ENCODE measurements around the gene CIART.

Gene CIART

DNA sequence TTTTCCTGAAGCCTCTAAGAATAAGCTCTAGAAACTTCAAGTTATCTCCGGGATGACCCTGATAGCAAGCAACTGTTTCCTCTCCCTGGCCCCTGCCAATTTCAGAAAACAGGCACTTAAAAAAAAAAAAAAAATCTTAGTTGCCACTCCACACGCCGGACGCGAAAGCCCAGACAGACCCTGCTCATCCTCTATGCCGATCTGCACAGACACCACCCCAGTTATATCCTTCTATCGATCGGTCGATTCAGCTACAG lies 48.1 kb upstream of the CIART start:
- H3K4me3 ChIP-seq (ENCODE audit: insufficient read depth in 1 of 2, low read depth in 1 of 2, low read length in 2 of 2) = peak overlapping the region; percentile 94 to 95
- H3K9me3 ChIP-seq (ENCODE audit: control insufficient read depth, low read length) = no peaks in the 10 kb centered on the region
- DNase-seq = no peak
- peaks cover 4% of the 10 kb centered on the region for H3K4me1 ChIP-seq (ENCODE audit: control insufficient read depth, insufficient read depth, low read depth, low read length)
- no peak overlapping the region for H2BK15ac ChIP-seq (ENCODE audit: low read depth, poor library complexity, severe bottlenecking)
- no peak overlapping the region for H4K91ac ChIP-seq (ENCODE audit: low read length)
- H2BK5ac ChIP-seq (ENCODE audit: low read depth, low read length, poor library complexity, severe bottlenecking) = peak overlapping the region; percentile 46
- H3K4me2 ChIP-seq (ENCODE audit: low read length, poor library complexity, severe bottlenecking) = peak overlapping the region; percentile 94
- H3K36me3 ChIP-seq (ENCODE audit: control insufficient read depth in 1 of 2, insufficient read depth in 2 of 2, low read depth in 1 of 2, low read length in 2 of 2) = peaks cover 0 to 5% of the 10 kb centered on the region in 2 experiments
- no peak overlapping the region for H4K8ac ChIP-seq (ENCODE audit: low read length)
- no peak overlapping the region for H2BK120ac ChIP-seq (ENCODE audit: low read depth, low read length)
- peak overlapping the region in 1 of 2 experiments; percentile 79 for H3K4ac ChIP-seq (ENCODE audit: low read depth in 1 of 2, low read length in 2 of 2)
- H3K27me3 ChIP-seq (ENCODE audit: control insufficient read depth in 1 of 2, insufficient read depth in 1 of 2, low read length in 2 of 2) = no peaks in the 10 kb centered on the region
- H3K14ac ChIP-seq (ENCODE audit: low read length in 2 of 2) = no peak overlapping the region
- H3K9ac ChIP-seq (ENCODE audit: low read length) = peak overlapping the region; percentile 99
- H3K18ac ChIP-seq (ENCODE audit: low read depth in 1 of 2, low read length in 2 of 2) = peak overlapping the region; percentile 89 to 98
- H3K23ac ChIP-seq (ENCODE audit: low read length in 2 of 2) = no peak overlapping the region
- no peak overlapping the region for H2BK12ac ChIP-seq (ENCODE audit: low read length in 2 of 2)
- no peak overlapping the region for H2AK5ac ChIP-seq (ENCODE audit: low read length, severe bottlenecking)
- H3K79me1 ChIP-seq (replicated peaks; ENCODE audit: low read length, poor library complexity, severe bottlenecking) = peaks cover 1% of the 10 kb centered on the region
- WGBS = 0% methylated on average over 9 of the region's 9 CpGs
- peak overlapping the region; percentile 88 for H3K27ac ChIP-seq (ENCODE audit: low read length, poor library complexity, severe bottlenecking)
- peak overlapping the region; percentile 51 for H2AFZ ChIP-seq (ENCODE audit: low read depth, low read length)

GRCh38 chr1:150234566-150235293 lies 47.6 kb upstream of the CIART start:
- Histone ChIP-seq H3K23ac (ENCODE audit: low read length in 2 of 2) (peak overlapping the region in 1 of 2 experiments; percentile 99), H3K36me3 (ENCODE audit: control insufficient read depth in 1 of 2, insufficient read depth in 2 of 2, low read depth in 1 of 2, low read length in 2 of 2) (peaks cover 0 to 5% of the 10 kb centered on the region in 2 experiments), H3K4me1 (ENCODE audit: control insufficient read depth, insufficient read depth, low read depth, low read length) (peaks cover 4% of the 10 kb centered on the region), H3K14ac (ENCODE audit: low read length in 2 of 2) (peak overlapping the region; percentile 50 to 80), H2BK12ac (ENCODE audit: low read length in 2 of 2) (peak overlapping the region in 1 of 2 experiments; percentile 52), H4K91ac (ENCODE audit: low read length) (peak overlapping the region; percentile 83), H2BK5ac (ENCODE audit: low read depth, low read length, poor library complexity, severe bottlenecking) (peak overlapping the region; percentile 46), H4K8ac (ENCODE audit: low read length) (peak overlapping the region; percentile 52), H3K4me3 (ENCODE audit: insufficient read depth in 1 of 2, low read depth in 1 of 2, low read length in 2 of 2) (peak overlapping the region; percentile 94 to 95), H3K9ac (ENCODE audit: low read length) (peak overlapping the region; percentile 99), H3K79me1 (replicated peaks; ENCODE audit: low read length, poor library complexity, severe bottlenecking) (peaks cover 1% of the 10 kb centered on the region), H3K9me3 (ENCODE audit: control insufficient read depth, low read length) (no peaks in the 10 kb centered on the region), H2BK15ac (ENCODE audit: low read depth, poor library complexity, severe bottlenecking) (peak overlapping the region; percentile 96), H3K4ac (ENCODE audit: low read depth in 1 of 2, low read length in 2 of 2) (peak overlapping the region; percentile 95 to 98), H3K4me2 (ENCODE audit: low read length, poor library complexity, severe bottlenecking) (peak overlapping the region; percentile 94), H3K27me3 (ENCODE audit: control insufficient read depth in 1 of 2, insufficient read depth in 1 of 2, low read length in 2 of 2) (no peaks in the 10 kb centered on the region), H2AK5ac (ENCODE audit: low read length, severe bottlenecking) (no peak overlapping the region), H3K18ac (ENCODE audit: low read depth in 1 of 2, low read length in 2 of 2) (peak overlapping the region; percentile 89 to 98), H2BK120ac (ENCODE audit: low read depth, low read length) (peak overlapping the region; percentile 42), H2AFZ (ENCODE audit: low read depth, low read length) (peak overlapping the region; percentile 69), H3K27ac (ENCODE audit: low read length, poor library complexity, severe bottlenecking) (peak overlapping the region; percentile 88)
- peak; percentile 90 for DNase-seq
- under 1% methylated on average over 78 of the region's 78 CpGs for whole genome bisulfite sequencing

GRCh38 chr1:150235294-150235851 lies 47.0 kb upstream of the CIART start:
- Histone ChIP-seq H2BK5ac (ENCODE audit: low read depth, low read length, poor library complexity, severe bottlenecking) (peak overlapping the region; percentile 89), H3K18ac (ENCODE audit: low read depth in 1 of 2, low read length in 2 of 2) (peak overlapping the region; percentile 89 to 98), H3K14ac (ENCODE audit: low read length in 2 of 2) (peak overlapping the region; percentile 71 to 80), H3K36me3 (ENCODE audit: control insufficient read depth in 1 of 2, insufficient read depth in 2 of 2, low read depth in 1 of 2, low read length in 2 of 2) (peaks cover 0 to 1% of the 10 kb centered on the region in 2 experiments), H3K4me3 (ENCODE audit: insufficient read depth in 1 of 2, low read depth in 1 of 2, low read length in 2 of 2) (peak overlapping the region; percentile 94 to 95), H3K23ac (ENCODE audit: low read length in 2 of 2) (peak overlapping the region in 1 of 2 experiments; percentile 99), H2BK12ac (ENCODE audit: low read length in 2 of 2) (peak overlapping the region in 1 of 2 experiments; percentile 72), H3K27ac (ENCODE audit: low read length, poor library complexity, severe bottlenecking) (peak overlapping the region; percentile 54), H2BK120ac (ENCODE audit: low read depth, low read length) (peak overlapping the region; percentile 42), H2AFZ (ENCODE audit: low read depth, low read length) (peak overlapping the region; percentile 69), H3K27me3 (ENCODE audit: control insufficient read depth in 1 of 2, insufficient read depth in 1 of 2, low read length in 2 of 2) (no peaks in the 10 kb centered on the region), H3K4me1 (ENCODE audit: control insufficient read depth, insufficient read depth, low read depth, low read length) (peaks cover 4% of the 10 kb centered on the region), H3K9ac (ENCODE audit: low read length) (peak overlapping the region; percentile 99), H2AK5ac (ENCODE audit: low read length, severe bottlenecking) (peak overlapping the region; percentile 36), H3K9me3 (ENCODE audit: control insufficient read depth, low read length) (no peaks in the 10 kb centered on the region), H4K91ac (ENCODE audit: low read length) (peak overlapping the region; percentile 83), H3K4ac (ENCODE audit: low read depth in 1 of 2, low read length in 2 of 2) (peak overlapping the region; percentile 95 to 98), H4K8ac (ENCODE audit: low read length) (peak overlapping the region; percentile 52), H3K4me2 (ENCODE audit: low read length, poor library complexity, severe bottlenecking) (peak overlapping the region; percentile 94), H2BK15ac (ENCODE audit: low read depth, poor library complexity, severe bottlenecking) (no peak overlapping the region), H3K79me1 (replicated peaks; ENCODE audit: low read length, poor library complexity, severe bottlenecking) (peaks cover 1% of the 10 kb centered on the region)
- DNase-seq = no peak
- WGBS = 2% methylated on average over 9 of the region's 27 CpGs

GRCh38 chr1:150235852-150236613 lies 46.3 kb upstream of the CIART start, which contains the start of gene ANP32E:
Gene ANP32E, minus strand, starts transcription at chr1:150236112. Its CDS starts 326 bp downstream, at chr1:150235786.
- no peaks in the 10 kb centered on the region for H3K27me3 ChIP-seq (ENCODE audit: control insufficient read depth in 1 of 2, insufficient read depth in 1 of 2, low read length in 2 of 2)
- H3K4me3 ChIP-seq (ENCODE audit: insufficient read depth in 1 of 2, low read depth in 1 of 2, low read length in 2 of 2) = peak within 1 kb of the TSS; percentile 94 to 95
- peaks cover 4% of the 10 kb centered on the region for H3K4me1 ChIP-seq (ENCODE audit: control insufficient read depth, insufficient read depth, low read depth, low read length)
- peak within 1 kb of the TSS; percentile 95 to 98 for H3K4ac ChIP-seq (ENCODE audit: low read depth in 1 of 2, low read length in 2 of 2)
- H3K79me1 ChIP-seq (replicated peaks; ENCODE audit: low read length, poor library complexity, severe bottlenecking) = peaks cover 1% of the 10 kb centered on the region
- DNase-seq = peak; percentile 100
- H2BK120ac ChIP-seq (ENCODE audit: low read depth, low read length) = peak within 1 kb of the TSS; percentile 42
- peak within 1 kb of the TSS in 1 of 2 experiments; percentile 99 for H3K23ac ChIP-seq (ENCODE audit: low read length in 2 of 2)
- H3K36me3 ChIP-seq (ENCODE audit: control insufficient read depth in 1 of 2, insufficient read depth in 2 of 2, low read depth in 1 of 2, low read length in 2 of 2) = no peaks in the 10 kb centered on the region
- peak within 1 kb of the TSS; percentile 88 for H3K27ac ChIP-seq (ENCODE audit: low read length, poor library complexity, severe bottlenecking)
- H2AK5ac ChIP-seq (ENCODE audit: low read length, severe bottlenecking) = peak within 1 kb of the TSS; percentile 36
- peak within 1 kb of the TSS; percentile 52 for H2BK15ac ChIP-seq (ENCODE audit: low read depth, poor library complexity, severe bottlenecking)
- peak within 1 kb of the TSS in 1 of 2 experiments; percentile 72 for H2BK12ac ChIP-seq (ENCODE audit: low read length in 2 of 2)
- H3K4me2 ChIP-seq (ENCODE audit: low read length, poor library complexity, severe bottlenecking) = peak within 1 kb of the TSS; percentile 94
- H2AFZ ChIP-seq (ENCODE audit: low read depth, low read length) = peak within 1 kb of the TSS; percentile 73
- peak within 1 kb of the TSS; percentile 99 for H3K9ac ChIP-seq (ENCODE audit: low read length)
- H4K91ac ChIP-seq (ENCODE audit: low read length) = peak within 1 kb of the TSS; percentile 83
- WGBS = under 1% methylated on average over 29 of the region's 33 CpGs
- peak within 1 kb of the TSS; percentile 89 for H2BK5ac ChIP-seq (ENCODE audit: low read depth, low read length, poor library complexity, severe bottlenecking)
- H3K18ac ChIP-seq (ENCODE audit: low read depth in 1 of 2, low read length in 2 of 2) = peak within 1 kb of the TSS; percentile 89 to 98
- no peaks in the 10 kb centered on the region for H3K9me3 ChIP-seq (ENCODE audit: control insufficient read depth, low read length)
- H4K8ac ChIP-seq (ENCODE audit: low read length) = peak within 1 kb of the TSS; percentile 52
- H3K14ac ChIP-seq (ENCODE audit: low read length in 2 of 2) = peak within 1 kb of the TSS; percentile 71 to 80
